GM23248 (cell line): ENCODE measurements around the gene SSBP2.

Experiments
- EZH2 ChIP-seq: fragments of 200-600 bp; sonication (generic); IDR thresholded peaks from 2 replicates; pipeline ENCODE4 v1.6.1; 2018; ENCODE audit warnings: antibody characterized with exemption, mild to moderate bottlenecking; ENCODE audit not compliant: insufficient read depth, poor library complexity, severe bottlenecking
- EZH2phosphoT487 ChIP-seq: fragments of 200-600 bp; sonication (generic); IDR thresholded peaks from 2 replicates; pipeline ENCODE4 v1.6.1; 2018; ENCODE audit warnings: antibody characterized with exemption, moderate library complexity, mild to moderate bottlenecking, low read depth; ENCODE audit not compliant: insufficient read depth

GRCh38 chr5:81740758-81741157 is 10.1 kb downstream of the SSBP2 start:
- TF ChIP-seq EZH2 (no peak), EZH2phosphoT487 (no peak)
